HK-2 (cell line): ENCODE results near the gene RALGPS1.
A peak's percentile ranks its signal among the peaks of the same experiment; 100 is the strongest.

ENCODE experiments used
- DNase-seq: peaks from one replicate; pipeline ENCODE4 v3.0.0-alpha.2; 2018; ENCODE audit not compliant: unreplicated experiment

The RALGPS1 gene

DNA sequence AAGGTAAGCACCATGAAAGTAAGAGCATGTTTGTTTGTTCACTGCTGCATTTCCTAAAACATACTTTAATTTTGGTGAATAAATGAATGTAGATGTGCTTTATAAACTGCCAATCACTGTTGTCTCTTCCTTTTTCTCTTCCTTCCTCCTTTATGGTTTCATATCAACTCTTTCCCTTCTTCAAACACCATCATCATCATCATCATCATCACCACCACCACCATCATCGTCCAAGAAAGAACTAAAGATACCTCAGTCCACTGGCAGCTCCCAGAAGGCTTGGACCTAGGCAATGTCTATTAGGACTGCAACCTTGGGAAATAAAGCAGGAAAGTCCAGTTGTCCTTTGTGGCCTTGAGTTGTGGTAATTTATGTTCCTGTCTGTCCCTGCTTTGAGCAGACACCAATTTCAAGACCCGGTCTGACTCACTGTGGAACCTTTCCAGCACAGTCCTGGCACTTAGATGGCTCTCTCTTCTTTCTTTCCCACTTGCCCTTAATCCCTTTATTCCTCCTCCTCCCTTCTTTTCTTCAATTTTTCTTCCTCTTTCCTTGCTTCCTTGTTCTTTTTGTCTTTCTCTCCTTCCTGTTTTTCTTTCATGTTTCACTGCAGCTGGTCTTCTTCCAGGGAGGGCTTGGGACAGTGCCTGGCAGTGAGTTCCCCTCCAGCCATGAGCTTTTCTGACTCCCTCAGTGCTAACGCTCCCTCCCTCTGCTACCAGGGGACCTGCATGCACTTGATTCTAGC is 108.5 kb downstream of the RALGPS1 start:
- DNase-seq, result no peak

DNA sequence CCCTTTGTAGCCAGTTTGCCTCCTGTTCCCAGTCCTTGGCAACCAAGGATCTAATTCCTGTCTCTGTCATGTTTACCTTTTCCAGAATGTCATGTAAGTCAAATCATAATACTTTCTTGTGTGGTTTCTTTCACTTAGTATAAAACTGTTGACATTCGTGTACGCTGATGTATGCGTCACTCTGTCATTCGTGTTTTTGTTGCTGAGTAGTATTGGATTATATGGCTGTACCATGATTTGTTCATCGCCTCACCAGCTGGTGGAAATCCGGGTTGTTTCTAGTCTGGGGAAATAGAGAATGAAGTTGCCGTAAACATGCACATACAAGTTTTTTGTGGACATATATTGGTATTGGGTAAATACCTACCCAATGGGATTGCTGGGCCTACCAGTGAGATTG is 110.5 kb downstream of the RALGPS1 start:
- DNase-seq, result no peak

DNA sequence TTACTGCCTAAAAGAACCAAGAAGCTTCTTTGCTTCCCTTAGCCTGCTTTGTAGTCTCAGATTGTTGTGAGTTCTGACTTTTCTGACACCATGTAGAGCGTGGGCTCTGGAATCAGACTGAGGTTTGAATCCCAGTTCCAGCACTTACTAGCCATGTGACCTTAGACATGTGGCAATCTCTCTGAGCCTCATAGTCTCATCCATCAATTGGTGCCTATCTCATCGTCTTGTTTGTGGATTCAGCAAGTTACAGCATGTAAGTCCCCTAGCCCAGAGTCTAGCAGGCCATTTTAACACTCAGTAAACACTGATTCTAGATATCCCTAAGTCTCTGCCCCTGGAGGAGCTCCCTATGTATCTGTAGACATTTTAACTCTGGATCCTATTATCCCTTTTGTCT is 113.1 kb downstream of the RALGPS1 start:
- no peak for DNase-seq

DNA sequence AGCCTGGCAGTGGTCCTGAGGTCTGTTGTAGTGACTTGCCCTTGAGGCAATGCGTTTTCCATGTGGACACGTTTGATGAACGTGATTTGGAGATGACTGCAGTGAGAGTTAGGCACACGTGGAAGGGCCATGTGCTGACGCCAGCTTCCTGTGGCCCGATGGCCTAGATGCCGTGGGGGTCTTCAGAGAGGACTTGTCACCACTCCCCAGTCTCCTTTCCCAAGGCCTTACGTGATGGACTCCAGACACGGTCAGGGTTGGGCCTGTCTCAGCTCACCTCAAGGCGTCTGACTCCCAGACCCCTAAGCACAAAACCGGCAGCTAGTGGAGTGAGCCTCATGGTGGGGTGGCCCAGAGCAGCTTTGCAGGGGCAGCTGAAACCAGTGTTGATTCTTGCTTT is 115.0 kb downstream of the RALGPS1 start:
- no peak for DNase-seq

DNA sequence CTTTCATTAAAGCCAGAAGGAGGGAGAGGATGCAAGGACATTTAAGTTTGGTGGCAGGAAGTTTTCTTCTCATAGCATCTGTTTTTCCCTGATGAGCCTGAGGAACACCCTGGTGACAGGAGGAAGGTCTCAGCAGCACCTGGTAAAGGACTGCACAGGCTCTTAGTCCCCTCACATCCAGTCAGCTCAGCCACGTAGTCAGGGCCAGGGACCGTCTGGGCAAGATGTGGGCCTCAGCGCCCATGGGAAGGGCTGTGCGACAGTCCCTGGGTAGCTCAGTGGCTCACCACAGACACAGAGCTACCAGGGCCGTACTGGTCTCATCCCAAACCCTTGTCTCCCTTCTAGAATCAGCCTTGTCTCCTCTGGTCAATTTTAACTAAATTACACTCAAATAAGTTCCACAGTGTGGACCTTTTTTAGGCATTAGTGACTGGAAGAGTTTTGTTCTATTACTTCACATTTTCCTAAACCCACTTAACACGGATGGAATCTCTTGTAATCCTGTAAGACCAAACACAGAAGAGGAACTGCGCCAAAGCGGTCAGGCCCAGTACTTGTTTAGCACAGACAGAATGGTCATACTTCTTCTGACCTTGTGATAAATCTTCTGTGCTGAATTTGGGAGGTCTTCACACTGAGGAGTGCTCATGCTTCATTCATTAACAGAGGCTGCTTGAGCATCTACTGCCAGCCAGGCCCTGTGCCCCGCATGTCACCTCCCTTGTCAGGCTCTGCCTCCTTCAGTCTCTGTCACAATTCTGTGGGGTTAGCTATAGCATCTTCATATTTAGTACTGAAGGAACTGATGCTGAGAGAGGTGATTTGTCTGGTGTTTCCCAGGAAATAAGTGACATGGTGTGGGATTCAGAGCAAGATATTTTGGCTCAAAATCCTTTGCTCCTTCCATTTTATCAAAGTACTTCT is 116.5 kb downstream of the RALGPS1 start:
- DNase-seq, result no peak

DNA sequence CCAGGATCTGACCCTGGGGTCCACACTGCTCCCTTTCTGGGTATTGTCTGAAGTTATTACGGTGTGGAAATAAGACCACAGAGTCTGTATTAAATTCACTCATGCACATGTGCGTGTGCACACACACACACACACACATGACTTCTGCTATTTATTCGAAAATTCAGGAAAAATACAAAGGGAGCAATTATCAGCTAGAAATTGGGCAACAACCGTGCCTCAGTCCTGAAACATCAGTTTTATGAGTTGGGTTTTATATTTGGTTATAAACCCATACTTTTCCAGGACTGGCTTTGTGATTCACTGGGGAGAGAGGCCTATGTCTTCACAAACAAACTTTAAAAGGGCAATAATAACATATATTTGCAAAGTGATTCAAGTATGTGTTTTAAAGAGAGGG is 117.7 kb downstream of the RALGPS1 start:
- DNase-seq, result no peak

DNA sequence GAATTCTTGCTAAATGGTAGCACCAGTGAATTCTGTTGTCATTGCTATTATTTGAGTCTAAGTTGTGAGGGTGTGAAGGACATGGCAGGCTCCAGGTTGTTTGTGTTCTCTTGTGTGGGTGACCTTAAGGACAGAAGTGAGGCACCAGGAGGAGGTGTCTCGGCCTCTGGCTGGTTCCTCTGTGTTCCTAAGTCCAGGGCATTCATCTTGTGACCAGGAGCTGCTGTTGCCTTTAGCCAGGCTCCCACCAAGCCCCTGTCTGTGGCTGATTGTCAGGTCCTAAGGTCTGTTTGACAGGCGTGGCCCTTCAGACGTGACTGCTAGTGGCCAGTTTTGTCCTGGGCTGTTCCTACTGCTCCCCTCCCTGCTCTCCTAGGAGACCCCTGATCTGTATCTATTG is 118.5 kb downstream of the RALGPS1 start:
- no peak for DNase-seq

DNA sequence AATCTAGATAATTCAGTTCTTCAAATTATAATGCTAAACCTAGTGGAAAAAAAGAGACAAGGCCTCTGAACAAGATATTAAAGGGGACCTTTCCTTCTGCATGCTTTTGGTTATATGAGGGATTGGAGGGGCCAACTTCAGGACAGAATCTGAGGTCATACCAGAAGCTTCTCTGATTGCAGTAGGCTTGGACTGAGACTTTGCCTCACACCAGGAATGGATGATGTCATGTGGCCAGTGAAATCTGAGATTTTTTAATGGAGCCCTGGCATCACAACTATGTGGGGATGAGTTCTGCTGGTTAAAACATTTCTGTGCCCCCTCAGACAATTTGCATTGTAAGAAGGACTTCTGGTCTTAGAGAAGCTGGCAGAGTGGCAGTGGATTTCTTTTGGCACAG is 119.2 kb downstream of the RALGPS1 start:
- DNase-seq, result no peak

DNA sequence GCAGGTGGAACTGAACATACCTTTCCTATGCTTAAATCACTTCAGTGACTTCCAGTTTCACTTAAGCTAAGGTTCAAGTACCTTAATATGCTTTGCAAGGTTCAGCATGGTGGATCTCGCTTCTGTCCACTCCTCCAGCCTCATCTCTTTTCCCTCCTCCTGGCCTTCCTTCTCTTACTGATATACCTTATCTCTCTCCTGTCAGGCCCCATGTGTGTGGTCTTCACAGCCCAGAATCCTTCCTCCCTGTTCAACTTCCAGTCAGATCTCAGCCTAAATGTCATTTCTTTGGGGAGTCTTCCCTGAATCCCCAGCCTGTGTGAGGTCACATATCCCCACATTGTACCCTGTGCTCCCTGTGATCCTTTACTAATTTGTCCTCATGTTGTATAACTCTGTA is 120.1 kb downstream of the RALGPS1 start:
- DNase-seq, result no peak

DNA sequence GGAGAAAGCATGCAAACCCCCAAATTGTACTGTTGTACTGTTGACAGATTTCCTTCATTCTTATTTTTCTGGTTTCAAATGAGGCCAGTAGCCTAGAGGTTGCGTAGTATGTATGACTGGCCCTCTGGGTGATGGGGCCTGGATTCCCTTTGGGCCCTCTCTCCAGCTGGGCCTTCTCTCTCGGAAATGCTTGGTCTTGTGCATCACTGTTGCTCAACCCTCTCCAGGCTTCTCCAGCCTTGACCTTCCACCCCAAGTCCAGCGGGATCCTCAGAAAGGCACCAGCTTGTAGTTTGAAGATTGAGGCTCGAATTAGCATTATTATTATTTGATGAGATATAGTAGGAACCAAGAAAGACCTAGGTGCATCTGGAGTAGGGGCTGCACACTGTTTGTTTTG is 120.8 kb downstream of the RALGPS1 start:
- DNase-seq, result no peak

DNA sequence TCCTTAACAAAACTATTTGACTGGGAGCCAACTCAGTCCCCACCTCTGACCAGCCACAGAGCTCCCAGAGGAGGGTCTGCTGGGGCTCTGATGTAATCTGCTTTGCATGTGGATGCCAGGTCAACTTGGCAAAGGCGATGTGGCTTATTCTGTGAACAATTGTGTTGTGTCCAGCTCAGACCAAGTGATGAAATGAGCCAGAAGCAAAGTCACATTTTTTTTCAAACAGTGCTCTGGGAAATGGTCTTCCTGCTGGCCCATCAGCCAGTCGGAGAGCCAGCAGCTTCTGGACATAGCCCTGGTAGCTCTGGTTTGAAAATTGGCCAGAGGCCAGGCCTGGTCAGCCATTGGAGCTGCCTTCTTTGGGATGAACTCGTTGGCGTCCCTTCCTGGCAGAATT is 121.4 kb downstream of the RALGPS1 start:
- no peak for DNase-seq

DNA sequence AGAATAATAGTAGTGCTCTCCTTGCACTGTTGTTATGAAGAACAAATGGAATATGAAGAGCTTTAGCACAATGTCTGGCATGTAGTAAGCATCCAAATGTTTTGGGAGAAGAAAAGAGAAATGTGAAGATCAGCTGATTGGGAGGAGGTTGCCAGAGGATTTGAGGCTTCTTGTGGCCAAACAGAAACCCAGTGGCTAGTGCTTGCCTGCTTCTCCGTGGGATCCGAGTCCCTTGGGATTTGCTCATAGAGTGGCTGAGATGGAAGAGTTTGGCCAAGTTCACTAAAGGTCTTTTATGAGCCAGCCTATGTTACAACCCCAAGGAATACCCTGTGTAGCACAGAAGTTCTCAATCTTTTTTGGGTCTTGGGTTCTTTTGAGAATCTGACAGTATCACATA is 121.9 kb downstream of the RALGPS1 start:
- no peak for DNase-seq

DNA sequence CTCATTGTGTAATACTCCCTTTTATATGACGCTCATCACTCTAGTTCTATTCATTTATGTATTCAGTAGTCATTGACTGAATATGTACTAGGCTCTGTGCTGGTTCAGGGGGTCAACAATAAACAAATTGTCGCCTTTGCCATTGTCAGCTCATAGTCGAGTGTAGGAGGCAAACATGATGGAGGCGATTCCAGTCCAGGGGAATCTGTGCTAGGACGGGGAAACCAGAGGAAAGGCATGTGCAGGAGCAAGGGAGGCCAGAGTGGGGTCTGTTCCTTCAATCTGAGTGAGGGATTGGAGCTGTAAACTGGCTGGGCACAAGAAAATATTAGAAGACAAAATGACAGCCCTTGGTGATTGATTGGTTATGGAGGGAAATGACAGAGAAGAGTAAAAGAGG is 123.9 kb downstream of the RALGPS1 start:
- DNase-seq, result no peak

DNA sequence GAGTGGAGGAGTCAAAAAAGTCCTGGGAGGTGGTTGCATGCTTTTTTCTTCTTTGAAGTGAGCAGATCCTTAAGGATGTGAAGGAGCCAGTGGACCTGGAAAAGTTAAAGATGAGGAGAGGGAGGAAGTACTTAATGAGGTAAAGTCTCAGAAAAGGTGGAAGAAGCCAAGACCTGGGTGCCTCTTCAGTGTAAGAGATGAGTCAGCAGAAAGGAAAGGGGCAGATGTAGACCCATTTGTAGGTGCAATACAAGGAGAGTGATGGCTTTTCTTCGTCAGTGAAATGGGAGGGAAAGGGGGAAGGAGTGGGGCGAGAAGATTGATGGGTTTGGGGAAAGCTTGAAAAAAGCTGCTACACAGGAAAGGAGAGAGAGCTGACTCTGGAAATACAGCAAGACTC is 124.9 kb downstream of the RALGPS1 start:
- DNase-seq, result no peak

DNA sequence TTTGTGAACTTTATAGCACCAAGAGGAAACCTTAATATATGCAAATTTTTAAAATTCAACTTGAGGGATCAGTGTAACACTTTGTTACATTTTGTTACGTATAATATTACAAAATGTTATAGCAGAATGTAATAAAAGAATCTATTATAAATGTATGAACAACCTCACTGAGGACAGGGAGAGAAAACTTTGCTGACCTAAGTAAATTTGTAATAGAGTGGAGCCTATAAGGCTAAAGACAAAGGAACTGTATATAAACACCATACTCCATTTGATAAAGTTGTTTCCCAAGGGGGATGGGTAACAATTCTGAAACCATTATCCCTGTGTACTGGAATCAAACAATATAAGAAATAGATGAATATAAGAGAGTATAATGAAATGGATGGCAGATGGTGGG is 130.6 kb downstream of the RALGPS1 start:
- DNase-seq, result no peak

DNA sequence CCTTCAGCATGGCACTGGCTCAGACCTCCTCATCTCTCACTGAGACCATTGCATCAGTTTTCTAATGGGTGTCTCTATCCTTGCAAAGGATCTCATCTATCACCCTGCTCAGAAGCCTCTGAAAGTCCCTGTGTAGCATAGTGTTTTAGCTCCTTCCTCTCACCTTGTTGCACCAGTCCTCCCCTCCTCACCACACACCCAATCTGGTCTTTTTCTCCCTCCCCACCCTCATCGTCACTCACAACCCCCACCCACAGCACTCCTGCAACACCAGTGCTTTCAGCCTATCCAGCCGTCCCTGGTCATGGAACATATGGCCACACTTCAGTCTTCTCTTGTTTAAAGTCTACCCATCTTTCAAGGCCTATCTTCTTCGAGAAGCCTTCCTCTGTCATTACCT is 133.4 kb downstream of the RALGPS1 start:
- DNase-seq, result no peak

DNA sequence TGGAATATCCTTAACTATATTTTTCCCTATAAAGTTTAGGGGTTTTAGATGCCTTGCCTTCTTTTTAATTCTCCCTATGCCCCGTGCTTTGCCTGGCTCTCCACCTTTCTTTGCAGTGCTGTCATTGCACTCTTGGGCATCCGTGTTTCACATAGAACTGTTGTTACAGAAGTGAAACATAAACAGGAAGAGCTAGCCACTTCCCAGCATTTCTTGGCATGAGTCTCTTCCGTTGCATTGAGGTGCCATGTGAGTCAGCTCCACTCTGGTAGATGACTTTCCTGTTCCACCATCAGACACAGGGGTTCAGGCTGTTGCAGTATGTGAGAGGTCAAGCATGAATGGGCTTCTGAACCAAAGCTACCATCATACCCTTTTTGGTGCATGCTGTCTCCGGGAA is 134.5 kb downstream of the RALGPS1 start:
- peak; percentile 39 for DNase-seq

DNA sequence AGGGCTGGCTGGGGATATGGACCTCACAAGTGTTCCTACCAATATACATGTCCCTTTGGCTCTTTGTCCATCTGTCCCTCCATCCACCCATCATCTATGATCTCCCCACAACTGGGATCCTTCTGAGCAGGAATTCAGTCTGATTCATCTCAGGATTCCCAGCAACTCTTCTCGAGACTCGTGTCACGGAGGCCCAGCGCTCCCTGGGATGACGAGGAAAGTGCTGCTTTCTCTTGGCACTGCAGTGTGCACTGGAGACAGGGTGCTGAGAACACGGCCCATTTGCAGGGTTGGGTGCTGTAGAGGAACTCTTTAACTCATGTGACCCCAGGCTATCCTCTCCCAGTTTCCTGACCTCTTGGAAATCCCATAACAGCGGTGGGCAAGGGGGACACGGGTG is 135.0 kb downstream of the RALGPS1 start:
- DNase-seq, result no peak

DNA sequence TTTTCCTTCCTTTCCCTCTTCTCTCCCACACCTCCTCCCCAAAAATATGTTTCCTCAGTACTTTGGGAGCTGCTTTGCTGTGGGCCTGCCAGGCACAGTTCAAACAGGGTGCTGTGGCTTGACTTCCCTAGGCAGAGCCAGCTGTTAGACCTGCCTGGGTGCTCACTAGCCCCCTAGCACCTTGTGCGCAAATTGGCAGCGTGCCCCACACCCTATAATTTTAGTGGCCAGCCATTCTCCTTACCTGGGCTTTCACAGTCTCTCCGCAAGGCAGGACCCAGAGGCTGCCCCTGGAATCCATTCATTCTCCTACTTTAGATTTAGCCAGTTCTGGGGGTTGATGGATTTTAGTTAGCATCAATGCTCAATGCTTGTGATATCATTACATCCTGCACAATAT is 135.6 kb downstream of the RALGPS1 start:
- no peak for DNase-seq

DNA sequence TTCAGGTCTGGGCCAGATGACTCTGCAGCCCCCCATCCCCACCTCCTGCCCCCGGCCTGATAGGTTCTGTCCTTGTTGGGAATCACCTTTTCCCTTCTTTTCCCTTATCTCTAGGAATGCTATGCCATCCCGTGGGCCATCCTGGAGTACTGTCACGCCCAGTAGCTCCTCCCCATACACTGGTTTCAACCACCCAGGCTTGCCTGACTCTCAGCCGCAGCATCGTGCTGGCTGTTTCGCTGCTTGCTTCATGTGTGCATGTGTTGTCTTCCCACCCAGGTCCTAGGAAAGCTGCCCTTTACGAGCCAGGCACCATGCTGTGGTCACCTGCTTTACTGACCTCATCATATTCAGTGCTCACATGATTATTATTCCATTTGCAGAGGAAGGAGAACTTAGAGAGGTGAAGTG is 136.0 kb downstream of the RALGPS1 start:
- DNase-seq, result no peak

DNA sequence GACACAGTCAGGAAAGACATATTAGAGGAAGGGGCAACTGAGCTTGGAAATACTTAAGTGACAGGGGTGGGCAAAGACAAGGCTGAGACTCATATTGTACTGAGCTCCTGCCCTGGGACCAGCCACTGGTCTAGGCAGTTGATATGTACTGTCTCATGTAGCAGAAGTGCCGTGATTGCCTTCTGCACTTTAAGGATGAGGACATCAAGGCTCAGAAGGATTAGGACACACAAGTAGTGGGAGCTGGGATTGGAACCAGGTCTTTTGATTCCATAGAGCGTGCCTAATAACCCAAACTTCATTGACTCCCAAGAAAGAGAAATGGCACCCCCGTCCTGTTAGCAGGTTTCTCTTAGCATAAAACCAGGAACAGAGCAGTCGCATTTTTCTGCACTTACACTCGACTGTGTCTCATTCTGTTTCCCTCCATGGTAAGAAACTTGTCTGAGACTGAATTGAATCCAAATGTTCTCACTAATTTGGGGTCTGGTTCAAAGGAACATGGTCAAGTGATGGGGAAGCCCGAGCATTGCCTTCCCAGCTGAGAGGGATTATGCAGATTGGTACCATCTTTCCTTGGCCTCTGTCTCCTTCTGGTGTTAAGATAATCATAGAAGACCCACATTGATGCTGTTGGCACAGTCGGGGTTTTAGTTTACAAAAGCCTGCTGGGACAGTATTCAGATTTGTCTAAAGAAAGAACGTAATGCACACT is 137.5 kb downstream of the RALGPS1 start:
- DNase-seq, result no peak

DNA sequence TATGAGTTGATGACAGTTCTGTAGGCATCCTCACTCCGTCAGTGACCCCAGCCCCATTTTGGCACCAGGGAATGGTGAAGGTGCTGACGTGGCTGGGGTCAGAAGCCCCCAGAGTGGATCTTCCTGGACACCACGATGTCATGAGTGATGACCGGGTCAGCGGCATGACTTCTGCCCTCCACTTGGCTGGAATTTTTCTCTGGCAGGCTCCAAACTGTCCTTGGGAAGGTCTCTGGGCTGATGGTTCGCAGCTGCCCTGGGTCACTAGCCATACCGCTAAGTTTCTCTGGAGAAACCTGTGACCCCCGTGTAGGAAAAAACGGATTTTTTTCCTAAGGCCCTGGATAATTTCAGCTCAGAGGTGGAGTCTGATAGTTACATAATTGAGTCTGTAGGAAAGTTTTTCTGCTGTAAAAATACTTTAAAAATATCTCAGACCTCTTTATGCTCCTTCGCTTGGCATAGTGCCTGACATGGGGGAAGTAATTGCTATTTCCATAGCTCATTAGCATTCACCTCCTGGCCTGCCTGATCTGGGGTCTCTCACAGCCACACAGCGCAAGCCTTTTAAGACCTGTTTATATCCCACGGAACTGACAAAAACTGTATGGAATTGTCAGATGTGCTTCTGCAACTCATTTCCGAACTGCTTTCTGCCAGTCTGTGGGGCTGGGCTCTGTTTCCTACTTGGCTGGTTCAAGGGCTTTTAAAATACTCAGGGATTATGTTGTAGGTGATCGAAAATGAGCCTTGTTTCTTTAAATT is 138.7 kb downstream of the RALGPS1 start:
- DNase-seq, result no peak
